Measurements from ENCODE around the gene MSH3. TPM values are rescaled to one million over a fixed set of nuclear protein-coding genes. Genes with fewer than 3 reads are reported as not detected.
"Not testable (repeated sequence)": the region's sequence is repeated elsewhere in the genome, so short reads cannot be mapped to it uniquely, and the experiment has no call there.

MSH3 gene
- total RNA-seq, 1 donor from 2014 or later = 17.0 TPM

GRCh38 chr5:80780024-80780423, 125.6 kb downstream of the MSH3 start:
- ATAC-seq = no peak

GRCh38 chr5:80780761-80781285, 126.4 kb downstream of the MSH3 start:
- Histone ChIP-seq H3K27me3 (ENCODE audit: low read depth) (no peaks in the 10 kb centered on the region), H3K27ac (no peak overlapping the region), H3K36me3 (peaks cover 40% of the 10 kb centered on the region), H3K4me3 (no peak overlapping the region), H3K9me3 (no peaks in the 10 kb centered on the region), H3K4me1 (no peaks in the 10 kb centered on the region)
- TF ChIP-seq CTCF (IDR thresholded peaks at IDR 0.05) = no peak
- intact Hi-C loops (cut with DNase I) = no loop called here
- DNase-seq (no peak), ATAC-seq (no peak)

More at GRCh38 chr5:80780024-80780423, 125.6 kb downstream of the MSH3 start:
- Histone ChIP-seq H3K9me3 (no peaks in the 10 kb centered on the region), H3K27ac (no peak overlapping the region), H3K4me1 (no peaks in the 10 kb centered on the region), H3K27me3 (ENCODE audit: low read depth) (no peaks in the 10 kb centered on the region), H3K4me3 (no peak overlapping the region), H3K36me3 (peaks cover 40% of the 10 kb centered on the region)
- no peak for DNase-seq
- TF ChIP-seq CTCF (IDR thresholded peaks at IDR 0.05) = no peak
- intact Hi-C loops (cut with DNase I) = no loop called here

- Histone ChIP-seq H3K36me3 (peaks cover 40% of the 10 kb centered on the region), H3K27ac (no peak overlapping the region)
These were observed 126.9 kb downstream of the MSH3 start for GRCh38 chr5:80781356-80781755.

GRCh38 chr5:80782626-80783025, 128.2 kb downstream of the MSH3 start:
- Histone ChIP-seq H3K9me3 (no peaks in the 10 kb centered on the region), H3K27me3 (ENCODE audit: low read depth) (no peaks in the 10 kb centered on the region), H3K27ac (no peak overlapping the region), H3K4me3 (no peak overlapping the region), H3K4me1 (no peaks in the 10 kb centered on the region), H3K36me3 (peaks cover 31% of the 10 kb centered on the region)
- no peak for TF ChIP-seq CTCF (IDR thresholded peaks at IDR 0.05)
- intact Hi-C loops (cut with DNase I) = no loop called here
- DNase-seq = no peak
- no peak for ATAC-seq

More at GRCh38 chr5:80781356-80781755, 126.9 kb downstream of the MSH3 start:
- Histone ChIP-seq H3K27me3 (ENCODE audit: low read depth) (no peaks in the 10 kb centered on the region), H3K4me1 (no peaks in the 10 kb centered on the region), H3K4me3 (no peak overlapping the region), H3K9me3 (no peaks in the 10 kb centered on the region)
- no peak for ATAC-seq
- intact Hi-C loops (cut with DNase I) = no loop called here
- TF ChIP-seq CTCF (IDR thresholded peaks at IDR 0.05) = no peak
- no peak for DNase-seq

- DNase-seq; ATAC-seq; H3K9me3 ChIP-seq; H3K27ac ChIP-seq; H3K27me3 ChIP-seq (ENCODE audit: low read depth); H3K4me1 ChIP-seq; H3K4me3 ChIP-seq; intact Hi-C loops (cut with DNase I): not testable (repeated sequence)
- peaks cover 39% of the 10 kb centered on the region for H3K36me3 ChIP-seq
These were observed 129.3 kb downstream of the MSH3 start for GRCh38 chr5:80783751-80784150.

GRCh38 chr5:80784451-80784850, 130.0 kb downstream of the MSH3 start:
- Histone ChIP-seq H3K27me3 (ENCODE audit: low read depth) (no peaks in the 10 kb centered on the region), H3K36me3 (peaks cover 38% of the 10 kb centered on the region), H3K9me3 (no peaks in the 10 kb centered on the region), H3K27ac (no peak overlapping the region), H3K4me1 (no peaks in the 10 kb centered on the region), H3K4me3 (no peak overlapping the region)
- ATAC-seq (no peak), DNase-seq (no peak)
- no peak for TF ChIP-seq CTCF (IDR thresholded peaks at IDR 0.05)
- intact Hi-C loops (cut with DNase I) = no loop called here

GRCh38 chr5:80789319-80790016, 135.0 kb downstream of the MSH3 start:
- ATAC-seq; DNase-seq; H3K9me3 ChIP-seq; H3K4me3 ChIP-seq; H3K27ac ChIP-seq; H3K27me3 ChIP-seq (ENCODE audit: low read depth); intact Hi-C loops (cut with DNase I); H3K4me1 ChIP-seq: not testable (repeated sequence)
- H3K36me3 ChIP-seq = peaks cover 57% of the 10 kb centered on the region

All from lower lobe of right lung (tissue), 2 donors.